Keratinocyte (primary cell): ENCODE results near the gene WNT7A. TPM values are rescaled to one million over a fixed set of nuclear protein-coding genes. Genes with fewer than 3 reads are reported as not detected.
A peak's percentile ranks its signal among the peaks of the same experiment; 100 is the strongest.

Source experiments
- DNase-seq: peaks from one replicate; pipeline ENCODE4 v3.0.0-alpha.2; 2011; ENCODE audit warnings: low read depth, missing footprints, low spot score
- FAIRE-seq: peaks from 2 replicates; lab custom pipeline; 2011; peaks lifted over from hg19 to GRCh38; lab: Jason Lieb, UNC
- H2AFZ ChIP-seq: 2 replicates; pipeline ENCODE4 v1.6.0; 2012; ENCODE audit warnings: low read length, control low read depth, inconsistent platforms; ENCODE audit not compliant: control insufficient read depth
- H3K27ac ChIP-seq: 2 replicates; pipeline ENCODE4 v1.5.1; 2011; ENCODE audit warnings: low read length; ENCODE audit not compliant: control insufficient read depth, insufficient read depth
- H3K27me3 ChIP-seq: 3 replicates; pipeline ENCODE4 v1.6.0; 2011; ENCODE audit warnings: low read length; ENCODE audit not compliant: control insufficient read depth, insufficient read depth; ENCODE audit errors: extremely low read depth
- H3K36me3 ChIP-seq, 2 experiments: 2 replicates in 1 of 2; 3 replicates in 1 of 2; pipeline ENCODE4 v1.5.1; 2011; ENCODE audit warnings: low read length in 2 of 2, mild to moderate bottlenecking in 1 of 2; ENCODE audit not compliant: control insufficient read depth in 2 of 2, insufficient read depth in 2 of 2; ENCODE audit errors: extremely low read depth in 1 of 2
- H3K4me1 ChIP-seq: 3 replicates; pipeline ENCODE4 v1.5.1; 2011; ENCODE audit warnings: low read length; ENCODE audit not compliant: control insufficient read depth, insufficient read depth; ENCODE audit errors: extremely low read depth
- H3K4me2 ChIP-seq: 3 replicates; pipeline ENCODE4 v1.6.0; 2011; ENCODE audit warnings: low read depth, low read length; ENCODE audit not compliant: control insufficient read depth, insufficient read depth; ENCODE audit errors: extremely low read depth
- H3K4me3 ChIP-seq, 3 experiments: fragments of 200-600 bp in 1 of 3; sonication (generic) in 1 of 3; 2 replicates in 2 of 3; 3 replicates in 1 of 3; pipeline ENCODE4 v1.5.1; 2011 to 2016; ENCODE audit warnings: low read length in 3 of 3, mild to moderate bottlenecking in 3 of 3, control low read depth in 2 of 3, inconsistent platforms in 1 of 3, low read depth in 1 of 3, mixed read lengths in 1 of 3, mixed run types in 1 of 3, moderate library complexity in 1 of 3; ENCODE audit not compliant: control insufficient read depth in 2 of 3, insufficient read depth in 2 of 3; ENCODE audit errors: extremely low read depth in 1 of 3
- H3K79me2 ChIP-seq: 2 replicates; pipeline ENCODE4 v1.6.0; 2012; ENCODE audit warnings: low read length; ENCODE audit not compliant: control insufficient read depth, insufficient read depth
- H3K9ac ChIP-seq: 3 replicates; pipeline ENCODE4 v1.6.0; 2011; ENCODE audit warnings: low read length; ENCODE audit not compliant: control insufficient read depth, insufficient read depth; ENCODE audit errors: extremely low read depth
- H3K9me1 ChIP-seq: 3 replicates; pipeline ENCODE4 v1.6.0; 2011; ENCODE audit warnings: low read length; ENCODE audit not compliant: control insufficient read depth, insufficient read depth; ENCODE audit errors: extremely low read depth
- H3K9me3 ChIP-seq: 2 replicates; pipeline ENCODE4 v1.5.1; 2012; ENCODE audit warnings: low read depth, low read length; ENCODE audit not compliant: control insufficient read depth
- H4K20me1 ChIP-seq: 3 replicates; pipeline ENCODE4 v1.6.0; 2011; ENCODE audit warnings: low read length; ENCODE audit not compliant: control insufficient read depth, insufficient read depth; ENCODE audit errors: extremely low read depth
- CTCF ChIP-seq, 3 experiments: IDR thresholded peaks in 1 of 3; conservative IDR thresholded peaks in 1 of 3; optimal IDR thresholded peaks in 1 of 3; 2 replicates in 2 of 3; 3 replicates in 1 of 3; pipeline versions ENCODE3 to v1.5.1; 2011; ENCODE audit warnings: low read length in 3 of 3, mild to moderate bottlenecking in 3 of 3, moderate library complexity in 2 of 3, control low read depth in 1 of 3, inconsistent platforms in 1 of 3; ENCODE audit not compliant: insufficient read depth in 2 of 3; ENCODE audit errors: extremely low read depth in 1 of 3
- EZH2 ChIP-seq: IDR thresholded peaks from one replicate; pipeline ENCODE4 v1.6.1; 2012; ENCODE audit warnings: inconsistent platforms, mild to moderate bottlenecking, low read length, moderate library complexity
- dilution Hi-C: fragments of 300-500 bp; cut with MboI; formaldehyde crosslinking; loops from one replicate; pipeline ENCODE4 v1.7.0; 2020; ENCODE audit warnings: low sequenced_read_pairs; ENCODE audit not compliant: extremely low pct_ligation_motif_present
- polyA plus RNA-seq, 5 experiments: library from polyadenylated mRNA; depleted of rRNA in 3 of 5; stranded (reverse) in 3 of 5; stranded (forward) in 1 of 5; unstranded in 1 of 5; fragments of >200 nt; gene quantifications; 1 replicate in 1 of 5; 2 replicates in 3 of 5; 3 replicates in 1 of 5; pipeline versions ENCODE4 v1.2.1 to v1.2.3, GENCODE V29; 2011 to 2012; ENCODE audit warnings: missing spikeins in 2 of 5, low read depth in 1 of 5, low replicate concordance in 1 of 5

WNT7A gene
- polyA plus RNA-seq, 1 donor (not counting 4 experiments of a cell fraction or from before 2014, with no cell fraction given), result 20.3 TPM

DNA sequence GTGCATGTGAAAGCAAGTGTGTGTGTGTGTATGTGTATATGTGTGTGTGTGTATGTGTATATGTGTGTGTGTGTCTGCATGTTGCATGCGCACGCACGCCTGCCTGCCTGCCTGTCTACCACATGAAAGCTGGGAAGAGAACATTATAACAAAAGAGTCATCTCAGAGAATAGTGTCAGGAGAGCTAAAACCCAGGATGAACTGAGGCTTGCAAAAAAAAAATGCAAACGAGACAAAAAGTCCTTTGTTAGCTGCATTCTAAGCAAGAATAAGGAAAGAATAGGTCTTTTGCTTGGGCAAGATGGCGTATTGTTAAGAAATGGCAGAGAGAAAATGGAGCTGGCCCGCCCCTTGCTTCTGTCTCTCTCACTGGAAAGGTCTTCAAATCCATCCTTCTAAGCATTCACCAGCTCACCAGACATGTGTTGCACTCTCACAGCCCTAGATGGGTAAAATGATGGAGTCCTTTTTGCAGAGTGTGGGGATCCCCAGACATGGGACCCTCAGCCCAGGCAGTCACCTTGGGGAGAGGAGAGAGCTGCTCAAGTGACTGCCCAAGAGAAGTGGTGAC lies 16.4 kb downstream of the WNT7A start:
- no peak overlapping the region for H3K4me2 ChIP-seq
- H2AFZ ChIP-seq, result no peak overlapping the region
- H3K9ac ChIP-seq, result no peak overlapping the region
- H4K20me1 ChIP-seq, result no peaks in the 10 kb centered on the region
- H3K9me3 ChIP-seq, result no peaks in the 10 kb centered on the region
- dilution Hi-C loops, result no loop called here
- FAIRE-seq (peak; percentile 41), DNase-seq (no peak)
- TF ChIP-seq CTCF (optimal IDR thresholded peaks at IDR 0.05 in 1 of 3, IDR thresholded peaks at IDR 0.05 in 1 of 3, conservative IDR thresholded peaks at IDR 0.05 in 1 of 3; ENCODE audit: extremely low read depth in 1 of 3, insufficient read depth in 2 of 3, low read length in 3 of 3), result no peak
- no peak for TF ChIP-seq EZH2
- no peaks in the 10 kb centered on the region for H3K27me3 ChIP-seq
- peaks cover 89% of the 10 kb centered on the region for H3K79me2 ChIP-seq
- peaks cover 17% of the 10 kb centered on the region for H3K4me1 ChIP-seq
- no peak overlapping the region for H3K4me3 ChIP-seq
- no peak overlapping the region for H3K27ac ChIP-seq
- peaks cover 41 to 80% of the 10 kb centered on the region in 2 experiments for H3K36me3 ChIP-seq
- H3K9me1 ChIP-seq, result peaks cover 5% of the 10 kb centered on the region

- dilution Hi-C loops, result no loop called here
- Histone ChIP-seq H3K9me3 (no peaks in the 10 kb centered on the region), H3K27me3 (no peaks in the 10 kb centered on the region), H3K4me2 (no peak overlapping the region), H2AFZ (no peak overlapping the region), H3K4me3 (no peak overlapping the region), H3K9me1 (peaks cover 5% of the 10 kb centered on the region), H3K9ac (no peak overlapping the region), H3K4me1 (peaks cover 33% of the 10 kb centered on the region), H4K20me1 (no peaks in the 10 kb centered on the region), H3K36me3 (peaks cover 36 to 68% of the 10 kb centered on the region in 2 experiments), H3K79me2 (peaks cover 76% of the 10 kb centered on the region), H3K27ac (no peak overlapping the region)
- DNase-seq, result no peak
- no peak for TF ChIP-seq CTCF (optimal IDR thresholded peaks at IDR 0.05 in 1 of 3, IDR thresholded peaks at IDR 0.05 in 1 of 3, conservative IDR thresholded peaks at IDR 0.05 in 1 of 3; ENCODE audit: extremely low read depth in 1 of 3, insufficient read depth in 2 of 3, low read length in 3 of 3)
- TF ChIP-seq EZH2, result no peak
- FAIRE-seq, result no peak
Measured at GRCh38 chr3:13861461-13861860, 18.4 kb downstream of the WNT7A start.
